Large intestine (tissue), 3 donors: ENCODE data around the gene ADK. TPM values are rescaled to one million over a fixed set of nuclear protein-coding genes. Genes with fewer than 3 reads are reported as not detected.

ENCODE experiments used
- DNase-seq, 2 donors: peaks; one replicate each; pipeline versions ENCODE4 v3.0.0 to v3.0.0-alpha.2; 2013
- H3K27ac ChIP-seq: one replicate; pipeline ENCODE4 v1.5.1; 2013; ENCODE audit warnings: low read length
- H3K27me3 ChIP-seq: 2 replicates; pipeline ENCODE4 v1.6.1; 2013; ENCODE audit warnings: low read length; ENCODE audit not compliant: control insufficient read depth, insufficient read depth
- H3K36me3 ChIP-seq: 2 replicates; pipeline ENCODE4 v1.6.1; 2013; ENCODE audit warnings: low read length; ENCODE audit not compliant: control insufficient read depth, insufficient read depth
- H3K4me1 ChIP-seq: one replicate; pipeline ENCODE4 v1.6.1; 2013; ENCODE audit warnings: low read length; ENCODE audit not compliant: control insufficient read depth, insufficient read depth
- H3K4me3 ChIP-seq: one replicate; pipeline ENCODE4 v1.5.1; 2013; ENCODE audit warnings: low read length
- H3K9me3 ChIP-seq: one replicate; pipeline ENCODE4 v1.6.1; 2013; ENCODE audit warnings: mild to moderate bottlenecking, low read depth, low read length, moderate library complexity; ENCODE audit not compliant: control insufficient read depth
- WGBS: methylation state at CpG from one replicate; pipeline ENCODE4 v1.1.5; 2013; ENCODE audit warnings: low lambda C conversion rate; ENCODE audit not compliant: insufficient coverage; 5-methylcytosine and 5-hydroxymethylcytosine counted together
- polyA plus RNA-seq: library from polyadenylated mRNA; unstranded; fragments of 120-200 nt; gene quantifications from one replicate; pipeline ENCODE4 v1.2.1, GENCODE V29; 2013

ADK gene
- polyA plus RNA-seq, 1 donor: 30.1 TPM

DNA sequence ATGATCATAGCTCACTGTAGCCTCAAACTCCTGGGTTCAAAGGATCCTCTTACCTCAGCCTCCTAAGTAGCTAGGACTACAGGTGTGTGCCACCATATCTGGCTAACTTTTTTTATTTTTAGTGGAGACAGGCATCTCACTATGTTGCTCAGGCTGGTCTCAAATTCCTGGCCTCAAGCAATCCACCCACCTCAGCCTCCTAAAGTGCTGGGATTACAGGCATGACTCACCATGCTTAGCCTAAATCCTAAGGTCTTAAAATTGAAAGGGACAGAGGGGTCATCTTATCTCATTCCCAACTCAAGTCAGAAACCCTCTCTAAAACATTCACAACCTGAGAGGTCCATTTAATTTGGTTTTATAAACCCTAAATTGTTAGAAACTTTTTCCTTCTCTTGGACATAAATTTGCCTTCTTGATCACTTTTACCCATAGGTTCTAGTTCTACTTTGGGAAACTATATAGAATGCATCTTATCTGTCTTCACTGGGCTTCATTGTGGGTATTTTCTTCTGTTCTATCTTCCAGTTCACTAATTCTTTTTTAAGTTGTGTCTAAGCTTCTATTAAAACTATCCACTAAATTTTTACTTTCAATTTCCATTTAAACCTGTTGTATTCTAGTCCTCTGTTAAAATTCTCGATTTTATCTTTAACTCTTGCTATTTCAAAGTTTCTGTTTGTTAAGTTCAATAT is 492.0 kb downstream of the ADK start:
- H3K4me3 ChIP-seq: no peak overlapping the region
- no peaks in the 10 kb centered on the region for H3K36me3 ChIP-seq
- no peak for DNase-seq
- H3K4me1 ChIP-seq: no peaks in the 10 kb centered on the region
- no peak overlapping the region for H3K27ac ChIP-seq
- no peaks in the 10 kb centered on the region for H3K9me3 ChIP-seq
- H3K27me3 ChIP-seq: no peaks in the 10 kb centered on the region
- WGBS: 90% methylated on average over 1 of the region's 1 CpG

DNA sequence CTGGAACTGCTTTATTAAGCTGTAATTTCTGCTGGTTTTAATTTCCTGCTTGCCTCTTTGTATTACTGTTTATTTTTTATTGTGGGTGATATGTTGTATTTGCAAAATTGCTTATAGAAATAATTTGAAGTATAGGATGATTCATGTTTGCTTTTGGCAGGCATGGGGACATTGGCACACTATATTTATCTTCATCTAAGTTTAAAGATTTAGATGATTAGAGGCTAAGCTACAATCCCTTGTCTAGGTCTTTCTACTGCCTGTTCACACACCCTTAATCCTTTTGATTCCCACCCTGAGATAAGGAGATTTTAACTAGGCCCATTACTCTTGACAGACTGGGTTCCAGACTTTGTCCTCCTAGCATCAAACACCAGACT is 492.6 kb downstream of the ADK start:
- DNase-seq: no peak
- no peaks in the 10 kb centered on the region for H3K36me3 ChIP-seq
- H3K4me1 ChIP-seq: no peaks in the 10 kb centered on the region
- H3K9me3 ChIP-seq: no peaks in the 10 kb centered on the region
- no peak overlapping the region for H3K4me3 ChIP-seq
- no peak overlapping the region for H3K27ac ChIP-seq
- no peaks in the 10 kb centered on the region for H3K27me3 ChIP-seq

DNA sequence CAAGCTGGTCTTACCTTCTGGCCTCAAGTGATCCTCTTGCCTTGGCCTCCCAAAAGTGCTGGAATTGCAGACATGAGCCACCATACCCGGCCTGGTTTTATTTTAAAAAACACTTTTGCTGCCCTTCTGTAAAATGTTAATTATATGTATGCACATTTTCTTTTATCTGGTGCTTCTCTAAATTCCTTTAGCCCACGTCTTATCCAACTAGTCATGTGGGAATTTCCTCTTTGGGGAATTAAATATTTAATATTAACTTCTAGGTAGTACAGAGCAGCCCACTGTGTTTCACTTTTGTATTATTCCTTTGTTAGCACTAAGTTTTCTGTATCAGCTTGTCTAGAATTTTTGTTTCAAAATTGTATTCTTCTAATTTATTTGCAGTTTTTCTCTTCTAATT is 493.7 kb downstream of the ADK start:
- H3K27me3 ChIP-seq: no peaks in the 10 kb centered on the region
- no peak for DNase-seq
- H3K36me3 ChIP-seq: no peaks in the 10 kb centered on the region
- H3K4me1 ChIP-seq: no peaks in the 10 kb centered on the region
- H3K4me3 ChIP-seq: no peak overlapping the region
- H3K27ac ChIP-seq: no peak overlapping the region
- H3K9me3 ChIP-seq: no peaks in the 10 kb centered on the region
- 100% methylated on average over 1 of the region's 2 CpGs for WGBS

DNA sequence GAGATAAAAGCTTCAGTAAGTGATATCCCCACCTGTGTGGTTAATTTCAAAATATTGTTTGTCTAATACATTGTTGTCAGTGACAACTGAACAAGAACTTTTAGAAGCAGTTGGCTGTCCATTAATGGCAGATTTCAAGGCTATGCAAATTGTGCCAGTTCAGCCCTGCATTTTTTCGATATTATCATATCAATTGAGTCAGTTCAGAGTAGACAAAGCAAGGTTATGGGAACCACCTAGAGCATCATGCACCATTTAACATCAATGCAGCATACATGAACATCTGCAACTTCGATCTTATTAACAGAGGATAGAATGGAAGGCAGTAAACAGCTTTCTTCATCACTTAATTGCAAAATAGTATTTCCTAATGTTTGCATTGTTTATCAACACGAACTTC is 494.7 kb downstream of the ADK start:
- Histone ChIP-seq H3K27ac (no peak overlapping the region), H3K9me3 (no peaks in the 10 kb centered on the region), H3K27me3 (no peaks in the 10 kb centered on the region), H3K4me3 (no peak overlapping the region), H3K4me1 (no peaks in the 10 kb centered on the region), H3K36me3 (no peaks in the 10 kb centered on the region)
- no CpG with 5 or more reads among the region's 3 CpGs for WGBS
- DNase-seq: no peak

DNA sequence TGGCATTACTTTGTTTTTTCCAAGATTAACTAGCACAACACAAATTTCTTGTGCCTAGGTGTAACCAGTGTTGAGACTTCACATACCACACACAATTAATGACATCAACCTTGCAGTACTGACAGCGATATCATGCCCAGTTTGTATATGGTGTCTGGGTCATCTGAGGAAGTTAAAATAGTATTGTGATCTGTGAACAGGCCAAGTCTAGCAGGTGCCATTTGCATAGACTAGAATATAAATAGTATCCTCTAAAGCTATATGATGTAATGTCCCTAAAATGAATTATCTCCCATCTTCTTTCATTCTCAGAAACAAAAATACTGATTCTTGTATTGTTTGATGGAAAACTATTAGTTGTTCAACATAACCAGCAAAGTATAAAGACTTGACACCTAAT is 499.6 kb downstream of the ADK start:
- H3K4me1 ChIP-seq: no peaks in the 10 kb centered on the region
- H3K36me3 ChIP-seq: no peaks in the 10 kb centered on the region
- no peaks in the 10 kb centered on the region for H3K9me3 ChIP-seq
- H3K27ac ChIP-seq: no peak overlapping the region
- DNase-seq: no peak
- no CpG with 5 or more reads among the region's 1 CpG for WGBS
- H3K4me3 ChIP-seq: no peak overlapping the region
- no peaks in the 10 kb centered on the region for H3K27me3 ChIP-seq

DNA sequence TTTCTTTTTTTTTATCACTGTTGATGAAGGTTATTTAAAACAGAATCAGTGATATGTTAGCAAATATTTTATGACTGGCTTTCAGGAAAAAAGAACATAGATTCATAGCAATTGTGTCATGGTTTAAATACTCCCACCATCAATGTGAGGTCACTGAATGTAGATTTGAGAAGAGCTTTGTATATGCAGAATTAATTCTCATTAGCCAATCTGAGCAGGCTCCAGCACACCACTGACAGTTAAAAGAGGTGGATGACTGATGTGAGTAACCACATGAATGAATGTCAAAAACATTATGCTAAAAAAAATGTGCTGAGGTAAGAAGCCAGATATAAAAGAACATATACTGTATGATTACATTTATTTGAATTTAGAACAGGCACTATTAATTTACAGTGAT is 500.5 kb downstream of the ADK start:
- Histone ChIP-seq H3K27me3 (no peaks in the 10 kb centered on the region), H3K27ac (no peak overlapping the region), H3K4me1 (no peaks in the 10 kb centered on the region), H3K9me3 (no peaks in the 10 kb centered on the region), H3K36me3 (no peaks in the 10 kb centered on the region), H3K4me3 (no peak overlapping the region)
- no peak for DNase-seq

DNA sequence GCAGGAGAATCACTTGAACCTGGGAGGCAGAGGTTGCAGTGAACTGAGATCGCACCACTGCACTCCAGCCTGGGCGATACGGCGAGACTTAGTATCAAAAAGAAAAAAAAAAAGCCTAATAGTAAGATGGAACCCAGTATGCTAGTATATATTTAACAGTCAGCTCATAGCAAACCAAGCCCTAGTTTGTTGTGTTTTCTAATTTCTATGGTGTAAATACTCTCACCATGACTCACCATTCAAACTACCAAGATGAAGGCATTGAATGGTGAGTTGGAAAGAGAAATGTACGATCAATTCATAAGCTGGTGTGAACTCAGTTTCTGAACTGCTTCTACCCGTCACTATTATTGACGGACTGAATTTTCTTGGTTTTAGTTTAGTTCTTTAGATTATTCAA is 501.6 kb downstream of the ADK start:
- DNase-seq: no peak
- no peaks in the 10 kb centered on the region for H3K36me3 ChIP-seq
- H3K4me1 ChIP-seq: no peaks in the 10 kb centered on the region
- H3K4me3 ChIP-seq: no peak overlapping the region
- 94% methylated on average over 2 of the region's 7 CpGs for WGBS
- no peaks in the 10 kb centered on the region for H3K9me3 ChIP-seq
- H3K27ac ChIP-seq: no peak overlapping the region
- no peaks in the 10 kb centered on the region for H3K27me3 ChIP-seq

DNA sequence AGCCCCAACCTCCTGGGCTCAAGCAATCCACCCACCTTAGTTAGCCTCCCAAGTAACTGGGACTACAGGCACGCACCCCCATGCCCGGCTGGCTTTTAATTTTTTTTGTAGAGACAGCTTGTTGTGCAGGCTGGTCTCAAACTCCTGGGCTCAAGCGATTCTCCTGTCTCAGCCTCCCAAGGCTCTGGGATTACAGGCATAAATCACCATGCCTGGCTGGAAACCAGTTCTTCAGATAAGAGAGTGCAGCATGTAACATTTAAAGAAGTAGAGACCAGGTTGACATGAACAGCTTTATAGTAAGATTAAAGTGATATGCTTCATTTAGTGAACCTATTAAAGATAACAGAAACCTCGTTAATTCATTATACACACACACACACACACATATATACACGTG is 507.5 kb downstream of the ADK start:
- no peak overlapping the region for H3K27ac ChIP-seq
- no peaks in the 10 kb centered on the region for H3K9me3 ChIP-seq
- no peaks in the 10 kb centered on the region for H3K4me1 ChIP-seq
- DNase-seq: no peak
- WGBS: no CpG with 5 or more reads among the region's 5 CpGs
- no peak overlapping the region for H3K4me3 ChIP-seq
- H3K36me3 ChIP-seq: no peaks in the 10 kb centered on the region
- H3K27me3 ChIP-seq: no peaks in the 10 kb centered on the region

DNA sequence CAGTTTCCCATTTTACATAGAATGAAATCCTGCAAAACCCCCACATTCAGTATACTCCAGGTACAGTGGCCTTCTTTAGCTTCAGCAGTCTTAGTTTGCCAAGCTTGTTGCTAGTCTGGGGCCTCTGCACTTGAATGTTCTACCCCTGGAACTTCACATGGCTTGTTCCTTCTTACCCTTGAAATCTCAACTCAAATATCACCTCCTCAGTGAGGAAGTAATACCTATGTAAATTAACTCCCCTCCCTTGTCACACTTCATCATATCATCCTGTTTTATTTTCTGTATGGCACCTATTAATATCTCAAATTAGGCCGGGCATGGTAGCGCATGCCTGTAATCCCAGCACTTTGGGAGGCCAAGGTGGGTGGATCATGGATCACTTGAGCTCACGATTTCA is 511.6 kb downstream of the ADK start:
- no CpG with 5 or more reads among the region's 3 CpGs for WGBS
- no peak overlapping the region for H3K4me3 ChIP-seq
- H3K27ac ChIP-seq: no peak overlapping the region
- DNase-seq: no peak
- no peaks in the 10 kb centered on the region for H3K36me3 ChIP-seq
- H3K9me3 ChIP-seq: no peaks in the 10 kb centered on the region
- no peaks in the 10 kb centered on the region for H3K4me1 ChIP-seq
- no peaks in the 10 kb centered on the region for H3K27me3 ChIP-seq

DNA sequence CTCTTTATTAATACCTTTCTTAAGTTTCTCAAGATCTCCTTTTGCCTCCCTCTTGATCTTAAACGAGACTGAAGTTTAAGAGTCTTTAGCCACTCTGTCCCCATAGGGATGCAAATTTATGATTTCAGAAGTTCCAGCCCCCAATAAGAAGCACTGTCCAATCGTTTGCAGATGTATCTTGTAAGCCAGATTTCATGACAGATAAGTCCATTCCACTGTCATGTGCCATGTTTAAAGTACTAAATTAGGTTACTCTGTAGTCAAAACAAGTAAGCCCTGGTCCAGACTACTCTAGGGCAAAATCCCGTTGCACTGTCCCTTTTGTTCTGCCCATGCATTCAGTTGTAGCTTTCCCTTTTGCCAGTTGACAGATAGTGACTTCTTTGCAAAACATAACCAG is 518.2 kb downstream of the ADK start:
- no peak for DNase-seq
- WGBS: 83% methylated on average over 1 of the region's 3 CpGs
- Histone ChIP-seq H3K27ac (no peak overlapping the region), H3K4me3 (no peak overlapping the region), H3K9me3 (peaks cover 8% of the 10 kb centered on the region), H3K27me3 (no peaks in the 10 kb centered on the region), H3K36me3 (peaks cover 11% of the 10 kb centered on the region), H3K4me1 (no peaks in the 10 kb centered on the region)

DNA sequence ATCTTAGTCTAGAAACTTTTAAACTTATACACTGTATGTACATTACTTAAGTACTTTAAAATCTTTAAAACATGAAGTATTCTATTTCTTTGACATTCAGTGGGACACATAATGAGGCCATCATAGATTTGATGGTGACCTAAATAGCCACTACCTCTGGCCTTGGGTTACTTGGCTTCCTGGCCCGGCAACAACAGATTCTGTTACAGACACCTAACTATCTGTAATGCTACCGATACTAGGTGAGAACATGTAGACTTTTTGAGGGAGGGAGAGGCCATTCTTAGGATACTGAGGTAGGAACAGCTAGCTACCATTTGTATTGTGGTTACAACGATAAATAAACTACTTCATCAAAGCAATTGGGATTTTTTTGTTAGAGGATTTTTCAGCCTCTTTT is 520.7 kb downstream of the ADK start:
- peaks cover 11% of the 10 kb centered on the region for H3K36me3 ChIP-seq
- H3K9me3 ChIP-seq: peaks cover 8% of the 10 kb centered on the region
- H3K27ac ChIP-seq: no peak overlapping the region
- H3K4me3 ChIP-seq: no peak overlapping the region
- no peaks in the 10 kb centered on the region for H3K27me3 ChIP-seq
- no peak for DNase-seq
- no peaks in the 10 kb centered on the region for H3K4me1 ChIP-seq
- WGBS: no CpG with 5 or more reads among the region's 3 CpGs
